Stimulated activated CD4-positive, alpha-beta T cell treated with anti-CD3 and anti-CD28 coated beads, Interleukin-2, amount 100 ng/mL, for 24 hours (primary cell): ENCODE data around the gene SEC22A.
"Not testable (repeated sequence)": the region's sequence is repeated elsewhere in the genome, so short reads cannot be mapped to it uniquely, and the experiment has no call there.

Experiments
- DNase-seq, 2 donors: peaks; one replicate each; pipeline ENCODE4 v3.0.0-alpha.2; 2020

The SEC22A gene

GRCh38 chr3:123186695-123187094, 15.0 kb upstream of the SEC22A start:
- DNase-seq = no peak

- DNase-seq = no peak
These were observed 13.7 kb upstream of the SEC22A start for GRCh38 chr3:123188058-123188457.

- no peak for DNase-seq
These were observed 8.2 kb upstream of the SEC22A start for GRCh38 chr3:123193448-123194101.

GRCh38 chr3:123194552-123194951, 7.2 kb upstream of the SEC22A start:
- no peak for DNase-seq

- DNase-seq = no peak
These were observed 3.4 kb upstream of the SEC22A start for GRCh38 chr3:123198372-123198771.

- DNase-seq = no peak
These were observed 553 bp upstream of the SEC22A start for GRCh38 chr3:123201223-123201556.

GRCh38 chr3:123202451-123202850, 708 bp downstream of the SEC22A start:
- DNase-seq = no peak

- no peak for DNase-seq
These were observed 17.2 kb downstream of the SEC22A start for GRCh38 chr3:123218990-123219389.

- DNase-seq = not testable (repeated sequence)
These were observed 19.6 kb downstream of the SEC22A start for GRCh38 chr3:123221369-123221768.

- DNase-seq = no peak
These were observed 23.3 kb downstream of the SEC22A start for GRCh38 chr3:123225016-123225415.

- no peak for DNase-seq
These were observed 24.8 kb downstream of the SEC22A start for GRCh38 chr3:123226549-123226948.

GRCh38 chr3:123229145-123229544, 27.4 kb downstream of the SEC22A start:
- no peak for DNase-seq

- DNase-seq = no peak
These were observed 35.2 kb downstream of the SEC22A start for GRCh38 chr3:123236902-123237301.

GRCh38 chr3:123239186-123239585, 37.4 kb downstream of the SEC22A start:
- DNase-seq = not testable (repeated sequence)

GRCh38 chr3:123239756-123240155, 38.0 kb downstream of the SEC22A start:
- DNase-seq = no peak

- DNase-seq = peak in 1 of 2 donors; percentile 9
These were observed 42.4 kb downstream of the SEC22A start for GRCh38 chr3:123244128-123244527.

GRCh38 chr3:123246866-123247265, 45.1 kb downstream of the SEC22A start:
- DNase-seq = no peak

GRCh38 chr3:123256256-123256655, 54.5 kb downstream of the SEC22A start:
- no peak for DNase-seq

- no peak for DNase-seq
These were observed 56.6 kb downstream of the SEC22A start for GRCh38 chr3:123258359-123258758.

- DNase-seq = no peak
These were observed 57.2 kb downstream of the SEC22A start for GRCh38 chr3:123258811-123259420.

GRCh38 chr3:123261666-123262065, 59.9 kb downstream of the SEC22A start:
- no peak for DNase-seq

GRCh38 chr3:123262226-123262625, 60.5 kb downstream of the SEC22A start:
- no peak for DNase-seq

GRCh38 chr3:123262868-123263267, 61.1 kb downstream of the SEC22A start:
- DNase-seq = no peak

GRCh38 chr3:123263941-123264340, 62.2 kb downstream of the SEC22A start:
- DNase-seq = no peak

GRCh38 chr3:123267821-123268220, 66.1 kb downstream of the SEC22A start:
- DNase-seq = no peak
